ENCODE results near the gene RASSF8.

DNA sequence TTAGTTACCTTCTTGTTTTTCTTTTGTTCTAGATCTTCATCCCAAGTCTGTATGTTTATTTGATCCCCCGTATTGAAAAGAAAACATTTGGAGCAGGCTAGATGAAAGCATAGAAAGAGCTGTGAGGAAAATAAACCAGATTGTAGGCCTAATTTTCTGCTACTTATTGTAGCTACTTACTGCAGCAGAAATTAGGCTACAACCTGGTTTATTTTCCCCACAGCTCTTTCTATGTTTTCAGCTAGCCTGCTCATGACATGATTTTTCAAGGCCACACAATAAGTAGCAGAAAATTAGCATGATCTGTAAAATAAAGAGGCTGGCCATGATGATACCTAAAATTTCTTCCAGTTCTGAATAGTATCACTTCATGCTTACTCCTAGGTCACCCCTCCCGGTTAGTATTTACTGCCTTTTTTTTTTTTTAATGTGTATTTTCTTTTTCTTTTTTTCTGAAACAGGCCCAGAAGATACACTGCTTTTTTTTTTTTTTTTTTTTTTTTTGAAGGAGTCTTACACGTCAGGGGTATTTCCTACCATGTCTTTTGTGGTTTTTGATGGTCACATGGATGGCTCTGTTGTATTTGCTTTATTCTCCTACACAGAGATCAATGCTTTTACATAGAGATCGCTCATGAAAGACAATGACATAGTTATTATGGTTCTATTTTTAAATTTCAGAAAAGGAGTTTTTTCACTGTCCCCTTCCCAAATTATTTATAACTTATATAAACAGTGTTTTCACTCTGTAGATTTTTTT lies 134.0 kb downstream of the RASSF8 start:
- TF ChIP-seq CTCF (IDR thresholded peaks at IDR 0.05 in 2 of 3, conservative IDR thresholded peaks at IDR 0.05 in 1 of 3; ENCODE audit: borderline replicate concordance in 1 of 3, insufficient read depth in 1 of 3, low read depth in 2 of 3, low read length in 2 of 3) = no peak
- TF ChIP-seq FOSL1 (IDR thresholded peaks at IDR 0.05; ENCODE audit: low read depth) = no peak
- TF ChIP-seq MAX (IDR thresholded peaks at IDR 0.05) = no peak
- TF ChIP-seq YY1 (IDR thresholded peaks at IDR 0.05; ENCODE audit: extremely low read depth, insufficient replicate concordance, low read depth, low read length) = no peak
- TF ChIP-seq JUND (IDR thresholded peaks at IDR 0.05) = no peak
- TF ChIP-seq RAD21 (IDR thresholded peaks at IDR 0.05; ENCODE audit: low read depth) = no peak
- TF ChIP-seq ZNF274 (IDR thresholded peaks at IDR 0.05; ENCODE audit: low read depth, low read length) = no peak
- no peak for TF ChIP-seq EZH2phosphoT487 (IDR thresholded peaks at IDR 0.05; ENCODE audit: borderline replicate concordance)
- TF ChIP-seq SIN3A (IDR thresholded peaks at IDR 0.05; ENCODE audit: low read depth) = no peak
- TF ChIP-seq POLR2A (IDR thresholded peaks at IDR 0.05; ENCODE audit: borderline replicate concordance, extremely low read depth, insufficient read depth, insufficient read length) = no peak
- TF ChIP-seq, protein P1, sequence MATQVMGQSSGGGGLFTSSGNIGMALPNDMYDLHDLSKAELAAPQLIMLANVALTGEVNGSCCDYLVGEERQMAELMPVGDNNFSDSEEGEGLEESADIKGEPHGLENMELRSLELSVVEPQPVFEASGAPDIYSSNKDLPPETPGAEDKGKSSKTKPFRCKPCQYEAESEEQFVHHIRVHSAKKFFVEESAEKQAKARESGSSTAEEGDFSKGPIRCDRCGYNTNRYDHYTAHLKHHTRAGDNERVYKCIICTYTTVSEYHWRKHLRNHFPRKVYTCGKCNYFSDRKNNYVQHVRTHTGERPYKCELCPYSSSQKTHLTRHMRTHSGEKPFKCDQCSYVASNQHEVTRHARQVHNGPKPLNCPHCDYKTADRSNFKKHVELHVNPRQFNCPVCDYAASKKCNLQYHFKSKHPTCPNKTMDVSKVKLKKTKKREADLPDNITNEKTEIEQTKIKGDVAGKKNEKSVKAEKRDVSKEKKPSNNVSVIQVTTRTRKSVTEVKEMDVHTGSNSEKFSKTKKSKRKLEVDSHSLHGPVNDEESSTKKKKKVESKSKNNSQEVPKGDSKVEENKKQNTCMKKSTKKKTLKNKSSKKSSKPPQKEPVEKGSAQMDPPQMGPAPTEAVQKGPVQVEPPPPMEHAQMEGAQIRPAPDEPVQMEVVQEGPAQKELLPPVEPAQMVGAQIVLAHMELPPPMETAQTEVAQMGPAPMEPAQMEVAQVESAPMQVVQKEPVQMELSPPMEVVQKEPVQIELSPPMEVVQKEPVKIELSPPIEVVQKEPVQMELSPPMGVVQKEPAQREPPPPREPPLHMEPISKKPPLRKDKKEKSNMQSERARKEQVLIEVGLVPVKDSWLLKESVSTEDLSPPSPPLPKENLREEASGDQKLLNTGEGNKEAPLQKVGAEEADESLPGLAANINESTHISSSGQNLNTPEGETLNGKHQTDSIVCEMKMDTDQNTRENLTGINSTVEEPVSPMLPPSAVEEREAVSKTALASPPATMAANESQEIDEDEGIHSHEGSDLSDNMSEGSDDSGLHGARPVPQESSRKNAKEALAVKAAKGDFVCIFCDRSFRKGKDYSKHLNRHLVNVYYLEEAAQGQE (IDR thresholded peaks at IDR 0.05; ENCODE audit: low read depth) = no peak

Measured in HCT116 (cell line).